Tibial artery (tissue), 4 donors: ENCODE data around the gene KRT1.

Experiments
- DNase-seq, 2 donors: peaks; one replicate each; pipeline ENCODE4 v3.0.0-alpha.2; 2019
- H3K27ac ChIP-seq, 2 donors: fragments of 200-600 bp; sonication (generic) in 1 of 2; 1 replicate in 1 of 2; 2 replicates in 1 of 2; pipeline ENCODE4 v1.5.1; 2018 to 2019; ENCODE audit warnings: mild to moderate bottlenecking in 1 of 2
- H3K27me3 ChIP-seq, 2 donors: fragments of 200-600 bp; sonication (generic) in 1 of 2; one replicate each; pipeline versions ENCODE4 v1.5.1 to v1.6.0; 2016 to 2019
- H3K36me3 ChIP-seq, 3 donors: fragments of 200-600 bp; sonication (generic) in 2 of 3; one replicate each; pipeline ENCODE4 v1.5.1; 2016 to 2019; ENCODE audit warnings: mild to moderate bottlenecking in 2 of 3
- H3K4me1 ChIP-seq, 4 donors: fragments of 200-600 bp; sonication (generic) in 2 of 4; 1 replicate in 3 of 4; 2 replicates in 1 of 4; pipeline ENCODE4 v1.5.1; 2016 to 2019
- H3K4me3 ChIP-seq, 2 donors: fragments of 200-600 bp; sonication (generic) in 1 of 2; 1 replicate in 1 of 2; 2 replicates in 1 of 2; pipeline ENCODE4 v1.5.1; 2018 to 2019; ENCODE audit warnings: mild to moderate bottlenecking in 2 of 2
- H3K9me3 ChIP-seq, 3 donors: fragments of 200-600 bp; sonication (generic) in 1 of 3; one replicate each; pipeline ENCODE4 v1.5.1; 2016 to 2019
- CTCF ChIP-seq, 2 experiments: fragments of 200-600 bp in 1 of 2; fragments of 450-650 bp in 1 of 2; IDR thresholded peaks; one replicate each; pipeline ENCODE4 v1.5.1; 2017 to 2019; ENCODE audit warnings: antibody characterized with exemption in 2 of 2, mild to moderate bottlenecking in 1 of 2, moderate library complexity in 1 of 2
- intact Hi-C: fragments of 100-400 bp; cut with DNase I; formaldehyde crosslinking; loops from one replicate; pipeline ENCODE4 v1.15.0; 2023; ENCODE audit warnings: low total_unique reads

The KRT1 gene

DNA sequence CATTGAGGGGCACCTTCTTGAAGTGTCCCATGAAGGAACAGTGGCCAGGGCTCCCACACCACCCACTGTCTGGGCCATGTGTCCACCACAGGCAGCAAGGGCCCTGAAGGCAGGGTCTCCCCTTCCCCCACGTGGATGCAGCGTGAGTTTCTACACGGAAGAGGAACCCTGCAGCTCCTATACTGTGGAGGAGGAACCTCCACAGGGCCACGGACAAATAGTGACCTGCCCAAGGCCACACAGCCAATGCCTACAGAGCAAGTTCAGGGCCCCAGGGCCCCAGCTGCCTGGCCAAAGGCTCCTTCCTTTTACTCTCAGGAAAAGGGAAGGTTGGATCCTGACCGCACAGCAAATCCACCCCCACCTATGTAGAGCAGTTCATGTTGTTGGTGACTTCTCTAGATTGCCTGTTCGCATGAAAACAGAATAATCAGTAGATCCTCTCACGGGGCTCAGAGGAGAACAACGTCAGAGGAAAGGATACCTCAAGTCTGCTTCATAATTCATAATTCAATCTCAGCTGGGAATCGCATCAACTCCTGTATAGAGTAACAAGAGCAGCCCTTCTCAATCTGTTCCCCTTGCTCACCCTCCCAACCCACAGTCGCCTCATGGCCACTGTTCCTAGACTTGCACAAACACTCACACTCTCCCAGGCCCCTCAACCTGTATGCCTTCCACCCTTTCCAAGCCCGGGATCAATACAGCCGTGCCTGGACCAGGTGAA lies 50.8 kb downstream of the KRT1 start:
- Histone ChIP-seq H3K27me3 (peaks cover 0 to 14% of the 10 kb centered on the region in 2 donors), H3K27ac (no peak overlapping the region), H3K4me1 (peaks cover 0 to 3% (median 0%) of the 10 kb centered on the region in 4 donors), H3K36me3 (no peaks in the 10 kb centered on the region), H3K9me3 (peaks cover 0 to under 1% (median 0%) of the 10 kb centered on the region in 3 donors), H3K4me3 (no peak overlapping the region)
- intact Hi-C loops, result no loop called here
- no peak for DNase-seq
- TF ChIP-seq CTCF (IDR thresholded peaks at IDR 0.05), result no peak

DNA sequence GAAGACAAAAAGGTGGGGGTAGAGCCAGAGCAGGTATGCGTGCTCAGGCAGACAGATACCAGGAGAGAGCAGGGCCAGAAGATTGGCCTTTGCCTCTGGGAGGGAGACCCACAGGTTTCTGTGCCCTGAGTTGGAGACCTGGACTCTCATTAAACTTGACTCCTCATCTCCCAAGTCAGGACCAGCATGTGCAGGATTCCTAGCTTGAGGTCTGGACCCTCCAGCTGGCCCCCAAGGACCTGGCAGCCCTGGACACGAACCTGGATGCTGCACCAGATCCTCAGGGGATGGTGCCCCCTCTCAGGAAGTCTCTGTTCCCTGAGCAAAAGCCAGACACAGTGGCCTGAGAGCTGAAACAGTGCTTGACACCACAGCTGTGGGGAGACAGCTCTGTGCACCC lies 51.4 kb downstream of the KRT1 start:
- TF ChIP-seq CTCF (IDR thresholded peaks at IDR 0.05), result no peak

DNA sequence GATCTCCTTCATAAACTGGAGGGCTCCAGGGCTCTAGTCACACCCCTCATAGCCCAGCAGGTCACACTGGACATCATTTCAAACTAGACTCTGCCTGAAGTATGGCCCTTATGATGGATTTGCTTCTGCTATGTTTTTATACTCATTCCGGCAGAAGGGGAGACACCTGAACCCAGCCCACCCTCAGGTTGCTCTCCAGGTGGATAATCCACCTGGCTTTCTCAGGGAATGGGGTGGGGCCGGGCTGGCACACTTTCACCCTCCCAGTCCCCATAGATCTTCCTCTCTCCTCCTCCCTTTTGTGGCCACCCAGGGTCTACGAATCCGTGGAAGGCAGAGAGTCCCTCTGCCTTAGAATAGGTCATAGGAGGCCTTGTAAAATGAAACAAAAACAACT lies 52.1 kb downstream of the KRT1 start:
- Histone ChIP-seq H3K4me3 (no peak overlapping the region), H3K27ac (no peak overlapping the region), H3K9me3 (peaks cover 0 to 4% (median 0%) of the 10 kb centered on the region in 3 donors), H3K27me3 (peaks cover 0 to 14% of the 10 kb centered on the region in 2 donors), H3K4me1 (no peaks in the 10 kb centered on the region), H3K36me3 (no peaks in the 10 kb centered on the region)
- no peak for DNase-seq
- intact Hi-C loops, result no loop called here
- no peak for TF ChIP-seq CTCF (IDR thresholded peaks at IDR 0.05)

More for the DNA sequence above, 51.4 kb downstream of the KRT1 start:
- H3K27ac ChIP-seq, result no peak overlapping the region
- peaks cover 0 to 4% (median 0%) of the 10 kb centered on the region in 3 donors for H3K9me3 ChIP-seq
- no peaks in the 10 kb centered on the region for H3K4me1 ChIP-seq
- intact Hi-C loops, result no loop called here
- DNase-seq, result no peak
- H3K4me3 ChIP-seq, result no peak overlapping the region
- peaks cover 0 to 14% of the 10 kb centered on the region in 2 donors for H3K27me3 ChIP-seq
- no peaks in the 10 kb centered on the region for H3K36me3 ChIP-seq

DNA sequence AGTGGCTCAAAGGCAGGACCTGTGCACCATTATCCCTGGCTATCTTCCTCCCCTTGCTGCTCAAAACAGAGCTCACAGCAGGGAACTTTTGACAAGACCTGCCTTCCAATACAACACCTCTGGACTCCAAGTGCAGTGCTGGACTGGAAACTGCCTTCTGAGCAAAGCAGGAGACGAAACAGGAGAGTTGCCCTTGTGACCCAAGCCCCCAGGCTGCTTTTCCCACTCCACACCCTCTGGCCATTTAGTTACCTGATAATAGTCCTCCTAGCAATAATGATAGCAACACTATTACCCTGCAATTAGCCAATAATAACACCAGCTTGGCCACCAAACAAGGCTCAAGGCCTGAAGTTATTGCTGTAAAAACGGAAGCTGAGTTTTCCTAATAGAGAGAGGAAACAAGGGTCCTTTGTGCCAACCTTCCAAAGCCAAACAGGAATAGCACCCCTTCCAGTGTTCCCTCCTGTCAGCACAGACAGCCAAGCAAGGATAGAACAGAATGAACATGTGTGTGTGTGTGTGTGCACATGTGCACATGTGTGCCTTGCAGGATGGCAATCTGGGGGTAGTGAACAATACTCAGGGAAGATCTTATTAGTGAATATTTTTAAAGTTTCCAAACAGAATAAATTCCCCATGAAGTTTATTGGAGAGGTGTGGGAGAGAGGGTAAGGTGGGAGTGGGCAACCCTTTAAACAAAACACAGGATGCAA lies 52.7 kb downstream of the KRT1 start:
- Histone ChIP-seq H3K9me3 (peaks cover 0 to 4% (median 0%) of the 10 kb centered on the region in 3 donors), H3K4me3 (no peak overlapping the region), H3K27me3 (peaks cover 0 to 14% of the 10 kb centered on the region in 2 donors), H3K27ac (no peak overlapping the region), H3K36me3 (no peaks in the 10 kb centered on the region), H3K4me1 (no peaks in the 10 kb centered on the region)
- intact Hi-C loops, result no loop called here
- DNase-seq, result no peak
- TF ChIP-seq CTCF (IDR thresholded peaks at IDR 0.05), result no peak
